ENCODE results near the gene THSD4.

Gene THSD4

DNA sequence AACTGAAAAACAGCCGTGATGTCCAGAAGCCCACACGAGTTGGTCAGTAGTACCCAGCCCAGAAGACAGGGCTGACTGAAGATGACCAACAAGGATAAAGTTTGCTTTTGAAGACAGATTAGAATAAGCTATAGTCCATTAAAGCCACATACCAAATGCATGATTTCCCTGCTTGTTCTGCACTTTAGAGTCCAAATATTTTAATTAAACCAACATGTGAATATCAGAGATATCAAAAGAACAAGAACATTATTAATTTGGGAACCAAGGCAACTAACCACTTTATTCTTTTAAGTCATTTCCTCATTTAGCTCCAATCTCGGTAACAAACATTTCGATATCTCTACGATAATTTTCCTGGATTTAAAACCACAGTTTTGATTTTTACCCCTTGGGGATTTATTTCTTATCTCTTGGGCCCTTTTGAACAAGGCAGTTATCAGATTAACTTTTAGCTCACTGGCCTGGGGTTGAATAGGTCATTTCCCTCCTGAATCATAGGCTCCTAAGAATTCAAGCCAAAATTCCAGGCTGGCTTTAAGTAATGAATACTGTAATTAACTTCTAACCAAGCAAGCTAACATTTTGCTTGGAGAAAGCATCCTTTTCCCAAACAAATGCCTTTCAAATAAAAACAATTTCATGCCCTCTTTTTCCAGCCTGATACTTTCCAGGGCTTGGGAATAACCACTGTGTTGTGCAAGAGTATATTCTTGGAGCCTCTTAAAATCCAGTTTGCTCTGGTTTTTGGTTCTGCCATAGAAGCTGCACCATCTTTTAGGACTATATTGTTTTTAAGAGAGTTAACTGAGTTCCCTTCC is 592.2 kb downstream of the THSD4 start:
- no peak overlapping the region for H3K4me3 ChIP-seq (ENCODE audit: insufficient read depth, low read depth, low read length, poor library complexity, severe bottlenecking)
- no peak for DNase-seq
- H3K27ac ChIP-seq (ENCODE audit: insufficient read depth, low read length, poor library complexity, severe bottlenecking): no peak overlapping the region

DNA sequence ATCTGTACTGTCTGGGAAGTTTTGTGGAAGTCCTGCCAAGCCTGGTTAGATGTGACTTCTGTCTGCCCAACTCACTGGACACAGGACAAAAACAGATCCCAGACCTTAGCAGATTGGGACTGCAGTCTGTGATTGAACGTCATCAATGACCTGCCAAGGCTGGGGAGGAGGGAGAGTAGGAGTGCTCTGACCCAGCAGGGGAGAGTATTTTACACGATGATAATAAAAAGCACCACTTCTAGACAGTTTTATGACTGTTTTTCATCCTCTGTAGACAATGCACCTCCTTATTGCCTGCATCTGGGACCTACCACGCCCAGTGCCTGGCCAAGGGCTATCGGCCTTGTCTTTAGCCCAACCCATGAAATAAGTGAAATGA is 592.8 kb downstream of the THSD4 start:
- no peaks in the 10 kb centered on the region for H3K4me1 ChIP-seq (ENCODE audit: control insufficient read depth, insufficient read depth, low read length, poor library complexity, severe bottlenecking)
- no peaks in the 10 kb centered on the region for H3K27me3 ChIP-seq (replicated peaks; ENCODE audit: control insufficient read depth, insufficient read depth, low read length, poor library complexity, severe bottlenecking)
- no peaks in the 10 kb centered on the region for H3K9me3 ChIP-seq (ENCODE audit: control insufficient read depth, low read length)
- H3K27ac ChIP-seq (ENCODE audit: insufficient read depth, low read length, poor library complexity, severe bottlenecking): no peak overlapping the region
- DNase-seq: no peak
- no peaks in the 10 kb centered on the region for H3K36me3 ChIP-seq (ENCODE audit: control insufficient read depth, insufficient read depth, low read length)
- H3K4me3 ChIP-seq (ENCODE audit: insufficient read depth, low read depth, low read length, poor library complexity, severe bottlenecking): no peak overlapping the region

More for the DNA sequence above, 592.2 kb downstream of the THSD4 start:
- H3K27me3 ChIP-seq (replicated peaks; ENCODE audit: control insufficient read depth, insufficient read depth, low read length, poor library complexity, severe bottlenecking): no peaks in the 10 kb centered on the region
- H3K9me3 ChIP-seq (ENCODE audit: control insufficient read depth, low read length): no peaks in the 10 kb centered on the region
- H3K4me1 ChIP-seq (ENCODE audit: control insufficient read depth, insufficient read depth, low read length, poor library complexity, severe bottlenecking): no peaks in the 10 kb centered on the region
- no peaks in the 10 kb centered on the region for H3K36me3 ChIP-seq (ENCODE audit: control insufficient read depth, insufficient read depth, low read length)

DNA sequence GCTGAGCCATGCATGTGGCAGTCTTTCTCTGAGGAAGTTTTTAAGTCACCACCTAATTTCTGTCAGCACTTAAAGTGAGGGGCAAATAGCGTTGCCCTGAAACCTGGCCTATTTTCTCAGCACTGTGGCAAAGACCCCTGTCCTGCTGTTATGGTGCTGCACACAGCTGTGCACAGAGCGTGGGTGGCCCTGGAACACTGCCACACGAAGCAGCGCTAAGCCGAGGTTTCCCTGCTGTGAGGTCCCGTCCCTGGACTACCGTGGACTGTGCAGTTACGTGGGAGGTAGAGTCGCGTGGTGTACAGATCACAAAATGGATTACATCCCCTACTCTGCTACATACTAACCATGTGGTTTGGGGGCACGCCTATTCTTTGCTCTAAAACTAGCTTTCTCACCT is 593.5 kb downstream of the THSD4 start:
- Histone ChIP-seq H3K36me3 (ENCODE audit: control insufficient read depth, insufficient read depth, low read length) (no peaks in the 10 kb centered on the region), H3K4me3 (ENCODE audit: insufficient read depth, low read depth, low read length, poor library complexity, severe bottlenecking) (no peak overlapping the region), H3K4me1 (ENCODE audit: control insufficient read depth, insufficient read depth, low read length, poor library complexity, severe bottlenecking) (no peaks in the 10 kb centered on the region)

DNA sequence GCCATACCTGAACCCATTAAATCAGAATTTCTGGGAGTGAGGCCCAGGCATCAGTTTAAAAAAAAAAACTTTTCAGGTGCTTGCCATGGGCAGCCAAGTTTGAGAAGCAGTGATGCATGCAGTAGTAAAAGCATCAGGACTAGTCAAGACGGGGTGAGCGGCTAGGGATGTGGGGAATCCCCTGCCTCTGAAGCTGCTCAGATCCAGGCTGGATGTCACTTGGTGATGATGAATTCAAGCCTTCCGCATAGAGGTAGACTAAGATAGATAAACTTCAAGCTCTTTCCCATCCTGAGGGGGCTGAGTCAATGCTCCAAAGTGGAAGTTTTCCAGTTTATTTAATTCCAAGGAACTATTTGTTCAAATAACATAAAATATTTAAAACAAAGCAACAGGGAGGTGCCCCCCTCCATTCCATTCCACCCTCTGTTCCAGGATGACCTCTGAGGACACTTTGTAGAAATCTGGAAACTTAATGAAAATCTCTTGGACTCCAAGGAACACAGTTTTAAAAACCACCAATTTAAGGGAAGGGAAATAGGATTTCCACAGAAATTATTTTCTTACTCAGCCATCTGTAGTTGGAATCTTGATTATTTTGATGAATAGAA is 594.6 kb downstream of the THSD4 start:
- no peaks in the 10 kb centered on the region for H3K4me1 ChIP-seq (ENCODE audit: control insufficient read depth, insufficient read depth, low read length, poor library complexity, severe bottlenecking)
- no peaks in the 10 kb centered on the region for H3K36me3 ChIP-seq (ENCODE audit: control insufficient read depth, insufficient read depth, low read length)
- DNase-seq: no peak
- H3K9me3 ChIP-seq (ENCODE audit: control insufficient read depth, low read length): no peaks in the 10 kb centered on the region
- H3K4me3 ChIP-seq (ENCODE audit: insufficient read depth, low read depth, low read length, poor library complexity, severe bottlenecking): no peak overlapping the region
- no peak overlapping the region for H3K27ac ChIP-seq (ENCODE audit: insufficient read depth, low read length, poor library complexity, severe bottlenecking)
- no peaks in the 10 kb centered on the region for H3K27me3 ChIP-seq (replicated peaks; ENCODE audit: control insufficient read depth, insufficient read depth, low read length, poor library complexity, severe bottlenecking)

More for the DNA sequence above, 593.5 kb downstream of the THSD4 start:
- no peaks in the 10 kb centered on the region for H3K9me3 ChIP-seq (ENCODE audit: control insufficient read depth, low read length)
- no peak for DNase-seq
- no peaks in the 10 kb centered on the region for H3K27me3 ChIP-seq (replicated peaks; ENCODE audit: control insufficient read depth, insufficient read depth, low read length, poor library complexity, severe bottlenecking)
- H3K27ac ChIP-seq (ENCODE audit: insufficient read depth, low read length, poor library complexity, severe bottlenecking): no peak overlapping the region

DNA sequence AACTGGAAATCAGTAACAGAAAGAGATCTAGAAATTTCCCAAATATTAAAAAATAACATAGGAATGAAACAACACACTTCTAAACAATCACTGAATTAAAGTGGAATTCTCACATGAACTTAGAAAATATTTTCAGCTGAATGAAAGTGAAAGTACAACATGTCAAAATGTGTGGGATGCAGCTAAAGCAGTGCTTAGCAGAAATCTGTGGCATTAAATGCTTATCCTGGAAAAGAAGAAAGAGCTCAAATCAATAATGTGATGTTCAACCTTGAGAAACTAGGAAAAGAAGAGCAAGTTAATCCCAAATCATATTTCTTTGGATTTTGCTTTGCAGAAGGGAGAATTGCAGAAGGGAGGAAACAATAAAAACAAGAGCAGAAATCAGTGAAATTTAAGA is 596.9 kb downstream of the THSD4 start:
- no peaks in the 10 kb centered on the region for H3K9me3 ChIP-seq (ENCODE audit: control insufficient read depth, low read length)
- no peaks in the 10 kb centered on the region for H3K36me3 ChIP-seq (ENCODE audit: control insufficient read depth, insufficient read depth, low read length)
- H3K4me3 ChIP-seq (ENCODE audit: insufficient read depth, low read depth, low read length, poor library complexity, severe bottlenecking): no peak overlapping the region
- no peaks in the 10 kb centered on the region for H3K27me3 ChIP-seq (replicated peaks; ENCODE audit: control insufficient read depth, insufficient read depth, low read length, poor library complexity, severe bottlenecking)
- no peaks in the 10 kb centered on the region for H3K4me1 ChIP-seq (ENCODE audit: control insufficient read depth, insufficient read depth, low read length, poor library complexity, severe bottlenecking)
- H3K27ac ChIP-seq (ENCODE audit: insufficient read depth, low read length, poor library complexity, severe bottlenecking): no peak overlapping the region
- no peak for DNase-seq

DNA sequence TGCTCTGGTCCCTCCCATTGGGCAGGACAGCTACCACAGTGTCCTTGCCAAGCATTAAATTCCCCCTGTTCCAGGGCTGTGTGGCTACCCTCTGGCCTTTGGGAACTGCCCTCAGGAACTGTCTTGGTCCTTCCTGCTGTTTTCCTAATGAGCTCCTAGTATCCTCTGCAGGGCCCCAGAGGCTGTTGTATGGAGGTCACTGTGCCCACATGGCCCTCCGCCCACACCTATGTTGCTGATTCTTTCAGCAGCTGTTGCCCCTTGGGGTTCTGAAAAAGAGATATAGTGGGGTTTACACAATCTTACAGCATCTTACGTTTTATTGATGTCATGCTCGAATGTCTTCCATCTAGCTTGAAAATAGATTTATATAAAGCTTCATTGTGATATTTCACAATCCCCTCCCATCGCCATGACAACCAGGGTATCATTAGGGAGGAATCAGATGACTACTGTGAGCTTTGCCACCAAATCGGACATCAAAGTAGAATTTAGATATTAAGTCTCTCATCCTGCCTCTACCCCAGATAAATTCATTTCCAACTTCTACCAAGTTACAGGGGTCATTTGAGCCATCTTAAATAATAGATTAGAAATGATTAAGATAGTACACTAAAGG is 598.0 kb downstream of the THSD4 start:
- H3K36me3 ChIP-seq (ENCODE audit: control insufficient read depth, insufficient read depth, low read length): no peaks in the 10 kb centered on the region
- DNase-seq: no peak
- no peak overlapping the region for H3K4me3 ChIP-seq (ENCODE audit: insufficient read depth, low read depth, low read length, poor library complexity, severe bottlenecking)
- H3K27me3 ChIP-seq (replicated peaks; ENCODE audit: control insufficient read depth, insufficient read depth, low read length, poor library complexity, severe bottlenecking): no peaks in the 10 kb centered on the region
- no peak overlapping the region for H3K27ac ChIP-seq (ENCODE audit: insufficient read depth, low read length, poor library complexity, severe bottlenecking)
- no peaks in the 10 kb centered on the region for H3K9me3 ChIP-seq (ENCODE audit: control insufficient read depth, low read length)
- H3K4me1 ChIP-seq (ENCODE audit: control insufficient read depth, insufficient read depth, low read length, poor library complexity, severe bottlenecking): no peaks in the 10 kb centered on the region

DNA sequence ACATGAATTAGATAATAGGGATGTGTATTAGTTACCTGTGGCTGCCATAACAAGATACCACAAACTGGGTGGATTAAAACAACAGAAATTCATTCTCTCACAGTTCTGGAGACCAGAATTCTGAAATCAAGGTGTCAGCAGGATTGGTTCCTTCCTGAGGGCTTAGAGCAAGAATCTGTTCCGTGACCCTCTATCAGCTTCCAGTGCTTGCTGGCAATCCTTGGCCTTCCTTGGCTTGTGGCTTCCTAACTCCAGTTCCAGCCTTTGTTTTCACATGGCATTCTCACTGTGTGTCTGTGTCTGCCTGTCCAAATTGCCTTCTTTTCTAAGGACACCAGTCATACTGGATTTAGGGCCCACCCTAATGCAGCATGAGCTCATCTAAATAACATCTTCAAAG is 600.6 kb downstream of the THSD4 start:
- no peaks in the 10 kb centered on the region for H3K9me3 ChIP-seq (ENCODE audit: control insufficient read depth, low read length)
- no peak overlapping the region for H3K27ac ChIP-seq (ENCODE audit: insufficient read depth, low read length, poor library complexity, severe bottlenecking)
- no peaks in the 10 kb centered on the region for H3K36me3 ChIP-seq (ENCODE audit: control insufficient read depth, insufficient read depth, low read length)
- H3K4me1 ChIP-seq (ENCODE audit: control insufficient read depth, insufficient read depth, low read length, poor library complexity, severe bottlenecking): no peaks in the 10 kb centered on the region
- no peaks in the 10 kb centered on the region for H3K27me3 ChIP-seq (replicated peaks; ENCODE audit: control insufficient read depth, insufficient read depth, low read length, poor library complexity, severe bottlenecking)
- DNase-seq: no peak
- no peak overlapping the region for H3K4me3 ChIP-seq (ENCODE audit: insufficient read depth, low read depth, low read length, poor library complexity, severe bottlenecking)

DNA sequence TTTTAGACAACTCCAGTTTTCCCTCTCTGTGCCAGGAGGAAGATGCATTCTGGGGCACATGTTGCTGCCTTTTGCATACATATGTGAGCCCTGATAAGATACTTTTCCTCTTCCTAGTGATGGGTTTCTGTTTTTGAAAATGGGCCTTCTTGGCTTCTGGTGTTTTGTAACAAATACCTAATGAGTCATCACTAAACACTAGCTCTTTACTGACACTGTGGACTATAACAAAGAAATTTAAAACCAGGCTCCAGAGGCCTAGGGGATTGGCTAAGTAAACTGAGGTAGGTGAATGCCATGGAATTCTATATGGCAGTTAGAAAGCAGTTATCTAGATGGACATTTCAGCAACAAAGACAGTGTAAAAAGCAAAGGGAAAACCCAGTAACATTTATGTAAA is 601.7 kb downstream of the THSD4 start:
- Histone ChIP-seq H3K27me3 (replicated peaks; ENCODE audit: control insufficient read depth, insufficient read depth, low read length, poor library complexity, severe bottlenecking) (no peaks in the 10 kb centered on the region), H3K4me3 (ENCODE audit: insufficient read depth, low read depth, low read length, poor library complexity, severe bottlenecking) (no peak overlapping the region), H3K36me3 (ENCODE audit: control insufficient read depth, insufficient read depth, low read length) (no peaks in the 10 kb centered on the region), H3K27ac (ENCODE audit: insufficient read depth, low read length, poor library complexity, severe bottlenecking) (no peak overlapping the region), H3K9me3 (ENCODE audit: control insufficient read depth, low read length) (no peaks in the 10 kb centered on the region), H3K4me1 (ENCODE audit: control insufficient read depth, insufficient read depth, low read length, poor library complexity, severe bottlenecking) (no peaks in the 10 kb centered on the region)
- no peak for DNase-seq

DNA sequence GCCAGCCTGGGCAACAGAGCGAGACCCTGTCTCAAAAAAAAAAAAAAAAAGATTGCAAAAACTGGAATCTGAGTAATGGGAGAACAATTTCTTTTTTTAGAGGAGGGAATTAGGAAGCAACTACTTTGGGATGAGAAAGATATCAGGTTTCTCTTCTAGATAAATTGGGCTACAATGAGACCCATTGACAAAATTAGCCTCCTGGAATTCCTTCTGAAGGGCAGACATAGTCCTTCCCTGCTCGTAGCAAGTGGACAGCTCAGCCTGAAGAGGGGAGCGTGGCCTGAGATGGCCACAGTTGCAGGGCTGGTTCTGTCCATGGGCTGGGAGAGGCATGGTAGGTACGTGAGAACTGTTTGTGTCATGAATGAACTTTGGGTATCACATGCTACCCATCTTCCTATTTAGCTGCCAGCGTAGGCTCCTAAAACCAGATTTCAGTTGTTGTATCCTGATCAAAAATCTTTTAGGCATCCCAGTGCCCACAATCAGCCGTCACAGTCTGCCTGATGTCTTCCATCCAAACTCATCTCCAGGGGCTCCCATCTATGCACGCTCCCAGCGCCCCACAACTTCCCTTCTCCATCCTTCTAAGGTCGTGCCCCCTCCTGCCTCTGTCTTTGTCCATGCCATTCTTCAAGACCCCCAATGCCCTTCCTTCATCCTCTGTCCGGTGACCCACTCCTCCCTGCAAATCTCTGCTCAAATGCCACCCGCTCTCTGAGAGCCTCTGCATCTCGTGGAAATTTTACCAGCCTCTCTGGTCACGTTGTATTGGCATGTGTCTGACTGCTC is 603.0 kb downstream of the THSD4 start:
- Histone ChIP-seq H3K27me3 (replicated peaks; ENCODE audit: control insufficient read depth, insufficient read depth, low read length, poor library complexity, severe bottlenecking) (no peaks in the 10 kb centered on the region), H3K9me3 (ENCODE audit: control insufficient read depth, low read length) (no peaks in the 10 kb centered on the region), H3K27ac (ENCODE audit: insufficient read depth, low read length, poor library complexity, severe bottlenecking) (no peak overlapping the region), H3K4me1 (ENCODE audit: control insufficient read depth, insufficient read depth, low read length, poor library complexity, severe bottlenecking) (no peaks in the 10 kb centered on the region), H3K4me3 (ENCODE audit: insufficient read depth, low read depth, low read length, poor library complexity, severe bottlenecking) (no peak overlapping the region), H3K36me3 (ENCODE audit: control insufficient read depth, insufficient read depth, low read length) (no peaks in the 10 kb centered on the region)
- DNase-seq: no peak

All from effector memory CD4-positive, alpha-beta T cell (primary cell).